K562 (cell line): ENCODE data around the gene DUSP10. TPM values are rescaled to one million over a fixed set of nuclear protein-coding genes. Genes with fewer than 3 reads are reported as not detected.

Experiments used
- ARID1B ChIP-seq: fragments of 450-650 bp; IDR thresholded peaks from 2 replicates; pipeline ENCODE4 v1.6.1; 2016; ENCODE audit warnings: antibody characterized with exemption, mild to moderate bottlenecking, inconsistent platforms
- ARID2 ChIP-seq: fragments of 450-650 bp; IDR thresholded peaks from 2 replicates; pipeline ENCODE4 v1.6.1; 2017; ENCODE audit warnings: antibody characterized with exemption, mild to moderate bottlenecking
- CBFA2T3 ChIP-seq: fragments of 450-650 bp; IDR thresholded peaks from 2 replicates; pipeline ENCODE4 v1.6.1; 2017
- CEBPB ChIP-seq: fragments of 450-650 bp; IDR thresholded peaks from 2 replicates; pipeline ENCODE4 v1.6.1; 2016; ENCODE audit warnings: missing genetic modification characterization, missing compliant biosample characterization
- CHD4 ChIP-seq: fragments of 200-600 bp; sonication (generic); IDR thresholded peaks from 3 replicates; pipeline ENCODE4 v1.6.1; 2012; ENCODE audit warnings: low read depth, mild to moderate bottlenecking, mixed read lengths, low read length, inconsistent platforms; ENCODE audit not compliant: insufficient read depth, insufficient replicate concordance, poor library complexity, severe bottlenecking
- CXXC5 ChIP-seq: fragments of 250-450 bp; sonication (Bioruptor Pico); IDR thresholded peaks from 2 replicates; pipeline ENCODE4 v1.8.0; 2022; ENCODE audit warnings: inconsistent platforms, mild to moderate bottlenecking, moderate library complexity
- E2F6 ChIP-seq, 2 experiments: IDR thresholded peaks; 2 replicates each; pipeline ENCODE4 v1.6.1; 2011; ENCODE audit warnings: borderline replicate concordance in 1 of 2, control low read depth in 1 of 2, low read depth in 1 of 2, low read length in 1 of 2, mild to moderate bottlenecking in 1 of 2, mixed read lengths in 1 of 2, moderate library complexity in 1 of 2; ENCODE audit not compliant: insufficient read depth in 1 of 2, insufficient read length in 1 of 2, poor library complexity in 1 of 2, severe bottlenecking in 1 of 2; ENCODE audit errors: extremely low read depth in 1 of 2
- FOXP1 ChIP-seq: sonication (generic); formaldehyde crosslinking; IDR thresholded peaks from 2 replicates; pipeline ENCODE4 v1.8.0; 2022; ENCODE audit warnings: mild to moderate bottlenecking, missing genetic modification reagents
- GATA2 ChIP-seq: sonication (generic); formaldehyde crosslinking; IDR thresholded peaks from 2 replicates; pipeline ENCODE4 v1.4.0; 2020; ENCODE audit warnings: mild to moderate bottlenecking, missing genetic modification reagents
- HOXB6 ChIP-seq: fragments of 250-450 bp; sonication (Bioruptor Pico); IDR thresholded peaks from 2 replicates; pipeline ENCODE4 v1.5.1; 2022; ENCODE audit warnings: mild to moderate bottlenecking, borderline replicate concordance
- JUND ChIP-seq, 2 experiments: IDR thresholded peaks; 2 replicates in 1 of 2; 3 replicates in 1 of 2; pipeline ENCODE4 v1.6.1; 2011; ENCODE audit warnings: borderline replicate concordance in 2 of 2, low read depth in 2 of 2, low read length in 2 of 2, improper control_type of control experiment in 1 of 2, missing biosample characterization in 1 of 2, missing genetic modification characterization in 1 of 2, missing genetic modification reagents in 1 of 2
- KLF16 ChIP-seq: IDR thresholded peaks from 2 replicates; pipeline ENCODE4 v1.6.1; 2016; ENCODE audit warnings: antibody characterized with exemption
- MTA3 ChIP-seq: fragments of 450-650 bp; formaldehyde crosslinking; IDR thresholded peaks from 2 replicates; pipeline ENCODE4 v1.6.1; 2017; ENCODE audit warnings: mild to moderate bottlenecking, borderline replicate concordance
- TAL1 ChIP-seq: fragments of 450-650 bp; IDR thresholded peaks from 2 replicates; pipeline ENCODE4 v1.6.1; 2016; ENCODE audit warnings: mild to moderate bottlenecking
- TEAD4 ChIP-seq, 2 experiments: sonication (generic) in 1 of 2; formaldehyde crosslinking in 1 of 2; IDR thresholded peaks; 2 replicates each; pipeline versions ENCODE4 v1.6.1 to v1.8.0; 2012 to 2022; ENCODE audit warnings: borderline replicate concordance in 1 of 2, inconsistent platforms in 1 of 2, low read length in 1 of 2, mild to moderate bottlenecking in 1 of 2, missing genetic modification reagents in 1 of 2
- ZNF134 ChIP-seq: fragments of 250-450 bp; sonication (Bioruptor Pico); conservative IDR thresholded peaks from 2 replicates; pipeline ENCODE4 v1.4.0; 2020
- ZNF3 ChIP-seq: fragments of 250-450 bp; sonication (Bioruptor Pico); IDR thresholded peaks from 2 replicates; pipeline ENCODE4 v1.5.0; 2021; ENCODE audit warnings: mild to moderate bottlenecking, moderate library complexity
- ZNF644 ChIP-seq: fragments of 200-800 bp; sonication (Bioruptor generic); IDR thresholded peaks from 2 replicates; pipeline ENCODE4 v1.6.1; 2016; ENCODE audit warnings: low read depth, missing genetic modification characterization, missing compliant biosample characterization
- ZNF695 ChIP-seq: fragments of 450-650 bp; formaldehyde crosslinking; IDR thresholded peaks from 2 replicates; pipeline ENCODE4 v1.4.0; 2020; ENCODE audit warnings: mild to moderate bottlenecking, moderate library complexity
- ZNF717 ChIP-seq: fragments of 250-450 bp; sonication (Bioruptor Pico); IDR thresholded peaks from 2 replicates; pipeline ENCODE4 v1.5.0; 2021
- ZNF766 ChIP-seq: fragments of 200-800 bp; sonication (Bioruptor generic); conservative IDR thresholded peaks from 2 replicates; pipeline ENCODE4 v1.6.1; 2016; ENCODE audit warnings: missing genetic modification characterization, missing compliant biosample characterization
- polyA plus RNA-seq, 8 experiments: library from polyadenylated mRNA; depleted of rRNA in 4 of 8; stranded (reverse) in 5 of 8; unstranded in 3 of 8; fragments of >200 nt; fragmentation: Nextera tagmentation in 2 of 8; fragmentation: Illumina TruSeq in 1 of 8; extraction: Ambion mirVana in 2 of 8; extraction: Trizol in 1 of 8; gene quantifications; 2 replicates each; pipeline versions ENCODE4 v1.2.1 to v1.2.3, GENCODE V29; 2011 to 2014; ENCODE audit warnings: inconsistent platforms in 1 of 8, missing spikeins in 1 of 8
- total RNA-seq, 7 experiments: library from RNA; depleted of rRNA in 6 of 7; stranded (reverse); fragments of >200 nt in 6 of 7; fragmentation: Illumina TruSeq in 2 of 7; extraction: Trizol in 2 of 7; gene quantifications; 2 replicates each; pipeline versions ENCODE4 v1.2.1 to v1.2.3, GENCODE V29; 2011 to 2021; ENCODE audit warnings: low replicate concordance in 1 of 7

The DUSP10 gene
- total and polyA plus RNA-seq, 9 of the 15 experiments (the other 6 are each of a cell fraction or from before 2014, with no cell fraction given), result 1.7 to 8.3 (median 6.1) TPM

DNA sequence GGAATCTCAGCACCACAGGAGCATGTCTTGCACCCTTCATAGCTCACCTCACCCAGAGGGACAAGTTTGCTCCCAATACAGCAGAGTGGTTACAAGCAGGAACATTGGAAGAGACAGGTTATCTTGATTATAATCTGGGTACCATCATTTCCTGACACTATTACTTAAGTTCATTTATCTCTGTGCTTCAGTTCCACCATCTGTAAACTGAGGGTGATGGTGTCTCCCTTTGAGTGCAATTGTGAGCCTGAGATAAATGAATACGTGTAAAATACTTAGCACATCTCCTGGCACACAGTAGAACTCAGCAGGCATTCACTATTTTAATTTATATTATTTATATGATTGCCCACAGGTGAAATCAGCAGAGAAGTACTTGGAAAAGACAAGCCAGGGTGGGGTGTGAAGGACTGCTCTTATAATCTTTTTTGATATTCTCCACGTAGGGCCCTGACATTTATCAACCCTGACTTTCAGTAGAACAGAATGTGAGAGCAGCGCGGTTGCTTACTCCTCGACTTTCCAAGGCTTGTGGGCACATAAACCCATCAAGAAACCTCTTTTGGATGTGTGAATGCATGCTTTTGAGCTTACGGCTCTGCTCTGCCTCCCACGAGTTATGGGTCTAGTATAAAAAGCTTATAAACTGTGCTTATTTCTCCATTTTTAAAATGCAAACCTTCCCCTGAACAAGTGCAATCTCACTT lies 34.9 kb downstream of the DUSP10 start (continued):
- TF ChIP-seq ARID1B (peak; percentile 59), CHD4 (no peak), ZNF695 (no peak), HOXB6 (CRISPR knock-in tag) (no peak), GATA2 (CRISPR knock-in tag) (peak; percentile 11; the same call in 1 of the 2 replicates), ZNF3 (CRISPR knock-in tag) (no peak), ARID2 (no peak), ZNF134 (CRISPR knock-in tag) (no peak), E2F6 (IDR thresholded peaks at IDR 0.05; ENCODE audit: borderline replicate concordance in 1 of 2, extremely low read depth in 1 of 2, insufficient read depth in 1 of 2, insufficient read length in 1 of 2, low read depth in 1 of 2, low read length in 1 of 2, poor library complexity in 1 of 2, severe bottlenecking in 1 of 2) (no peak), TAL1 (peak; percentile 46; the same call in 1 of the 2 replicates), ZNF644 (tag) (0 out of 2 replicates have a peak, but pooled peaks have one; percentile 34), MTA3 (no peak), CXXC5 (CRISPR knock-in tag) (0 out of 2 replicates have a peak, but pooled peaks have one; percentile 16), TEAD4 (IDR thresholded peaks at IDR 0.05; ENCODE audit: low read length) (peak; percentile 54; the same call in 1 of the 2 replicates), TEAD4 (CRISPR knock-in tag; IDR thresholded peaks at IDR 0.05; ENCODE audit: borderline replicate concordance) (no peak), CEBPB (no peak), JUND (IDR thresholded peaks at IDR 0.05; ENCODE audit: borderline replicate concordance, low read depth, low read length) (0 out of 2 replicates have a peak, but pooled peaks have one; percentile 20), JUND (tag; IDR thresholded peaks at IDR 0.05; ENCODE audit: borderline replicate concordance, low read depth, low read length) (no peak), ZNF766 (CRISPR knock-in tag) (peak; percentile 86), KLF16 (0 out of 2 replicates have a peak, but pooled peaks have one; percentile 27), ZNF717 (CRISPR knock-in tag) (no peak), FOXP1 (no peak), CBFA2T3 (peak; percentile 73)
